CD4-positive, alpha-beta T cell treated with Interleukin-17A for 1 hour (primary cell): ENCODE results near the gene FCRL4.
A peak's percentile ranks its signal among the peaks of the same experiment; 100 is the strongest.

Experiments
- DNase-seq: peaks from one replicate; pipeline ENCODE4 v3.0.0-alpha.2; 2020

The FCRL4 gene

DNA sequence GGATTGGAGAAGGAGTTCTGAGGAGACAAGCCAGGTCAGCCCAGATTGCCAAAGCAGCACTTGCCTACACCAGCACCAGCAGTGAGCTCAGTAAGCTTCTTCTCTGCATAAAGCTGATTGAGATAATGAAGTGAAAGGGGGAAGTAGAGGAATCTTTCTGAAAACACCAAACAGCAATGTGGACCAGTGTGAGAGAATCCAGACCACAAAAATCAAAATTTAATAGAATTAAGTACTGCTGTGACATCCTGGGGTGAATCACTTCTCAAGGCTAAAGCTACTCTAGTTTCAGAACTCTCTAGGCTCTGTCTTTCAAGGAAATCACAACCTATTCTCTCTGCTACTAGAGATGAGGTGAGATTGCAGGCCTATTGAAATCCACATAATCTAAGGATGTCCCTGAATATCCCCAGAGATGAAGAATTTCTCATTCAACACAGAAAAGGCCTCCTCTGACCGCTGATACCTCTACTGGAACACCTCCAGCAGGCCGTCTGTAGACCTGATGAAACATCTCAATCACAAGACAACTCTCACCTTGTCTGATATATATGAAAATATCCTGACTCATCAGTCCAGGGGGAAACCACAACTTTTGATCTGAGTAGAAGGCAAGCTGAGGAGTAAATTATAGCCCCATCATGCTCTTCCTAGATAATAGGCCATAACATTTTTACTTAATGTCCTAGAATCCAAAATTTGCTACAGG lies at the start of gene FCRL4:
Gene FCRL4, minus strand, starts transcription at position 127 of the 709 bp plus-strand sequence. CDS start 141 bp downstream, outside the sequence.
- DNase-seq, result no peak

DNA sequence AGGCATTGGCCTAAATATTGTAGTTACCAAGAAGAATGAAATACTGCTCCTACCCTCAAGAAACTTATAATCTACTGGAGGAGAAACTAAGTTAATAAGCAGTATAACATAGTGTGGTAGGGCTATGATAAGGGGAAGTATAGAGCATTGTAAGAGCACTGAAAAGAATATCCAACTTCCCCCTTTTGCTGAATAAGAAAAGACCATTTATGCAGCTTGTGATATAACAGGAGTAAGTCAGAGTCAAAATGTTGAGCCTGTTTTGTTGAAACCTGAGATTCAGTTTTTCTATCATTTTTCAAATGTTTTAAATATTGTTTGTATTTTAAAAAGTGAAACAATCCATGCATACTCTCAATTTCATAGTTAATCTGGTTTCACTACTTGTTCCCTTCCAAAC lies 48.3 kb upstream of the FCRL4 start:
- DNase-seq, result no peak

DNA sequence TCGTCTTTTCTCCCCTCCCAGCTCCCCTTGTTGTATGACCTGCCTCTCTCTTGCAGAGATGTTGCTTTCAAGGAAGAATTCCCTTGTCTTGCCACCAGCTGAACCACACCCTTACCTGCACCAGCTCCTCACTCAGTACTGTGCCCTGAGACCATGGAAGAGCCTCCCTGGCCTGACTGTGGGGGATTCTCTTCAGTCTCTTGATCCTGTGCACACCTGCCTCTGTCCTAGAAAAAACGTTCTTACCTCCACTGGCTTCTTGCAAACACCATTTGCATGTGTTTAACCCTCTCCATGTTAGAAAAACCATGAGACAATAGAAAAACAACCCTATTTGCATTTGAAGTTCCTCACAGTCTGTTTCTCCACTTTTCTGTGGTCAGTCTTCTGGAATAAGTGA lies 43.3 kb upstream of the FCRL4 start:
- no peak for DNase-seq

DNA sequence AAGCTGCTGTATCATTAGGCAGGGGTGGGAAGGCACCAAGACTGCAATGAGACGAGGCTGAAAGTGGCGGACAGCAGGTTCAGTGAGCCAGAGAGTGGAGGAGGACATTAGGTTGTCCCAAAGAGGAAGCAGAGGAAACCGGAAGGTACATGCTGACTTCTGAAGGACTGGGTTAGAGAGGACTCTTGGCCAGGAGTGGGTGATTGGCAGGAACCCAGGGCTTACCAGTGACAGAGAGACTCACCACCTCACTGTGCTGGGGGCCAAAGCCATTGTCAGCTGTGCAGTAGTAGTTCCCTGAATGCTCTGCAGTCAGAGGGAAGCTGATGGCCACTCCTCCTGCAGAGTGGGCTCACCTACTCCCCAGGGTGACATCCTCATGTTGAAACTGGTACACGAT lies 41.9 kb upstream of the FCRL4 start:
- no peak for DNase-seq

DNA sequence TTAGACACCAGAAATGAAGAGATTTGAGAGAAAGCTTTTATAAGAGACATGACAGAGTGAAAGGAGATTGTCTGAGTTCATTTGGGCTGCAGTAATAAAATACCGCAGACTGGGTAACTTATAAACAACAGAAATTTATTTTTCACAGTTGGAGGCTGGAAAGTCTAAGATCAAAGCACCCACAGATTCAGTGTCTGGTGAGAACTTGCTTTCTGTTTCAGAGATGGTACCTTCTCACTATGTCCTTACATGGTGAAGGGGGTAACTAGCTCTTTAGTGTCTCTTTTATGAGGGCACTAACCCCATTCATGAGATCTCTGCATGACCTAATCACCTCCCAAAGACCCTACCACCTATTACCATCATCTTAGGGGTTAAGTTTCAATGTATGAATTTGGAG lies 30.9 kb upstream of the FCRL4 start:
- peak; percentile 40 for DNase-seq

DNA sequence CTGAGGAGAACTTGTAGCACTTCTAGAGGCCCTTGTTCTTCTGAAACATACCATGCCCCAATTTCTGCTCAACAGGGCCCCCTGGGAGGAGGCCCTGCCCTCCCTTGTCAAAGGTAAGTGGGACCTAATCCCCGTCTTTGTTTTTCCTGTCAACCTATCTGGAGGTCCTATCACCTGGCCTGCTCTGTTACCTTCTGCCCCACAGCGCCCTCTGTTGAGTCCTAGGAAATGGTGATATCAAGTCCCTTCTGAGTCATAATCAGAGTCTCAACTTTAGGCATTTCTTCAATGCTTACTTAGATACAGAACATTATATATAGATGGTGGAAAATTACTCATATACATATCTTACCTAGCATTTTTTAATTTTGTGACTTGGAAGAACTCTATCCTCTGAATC lies 28.2 kb upstream of the FCRL4 start:
- peak; percentile 5 for DNase-seq

DNA sequence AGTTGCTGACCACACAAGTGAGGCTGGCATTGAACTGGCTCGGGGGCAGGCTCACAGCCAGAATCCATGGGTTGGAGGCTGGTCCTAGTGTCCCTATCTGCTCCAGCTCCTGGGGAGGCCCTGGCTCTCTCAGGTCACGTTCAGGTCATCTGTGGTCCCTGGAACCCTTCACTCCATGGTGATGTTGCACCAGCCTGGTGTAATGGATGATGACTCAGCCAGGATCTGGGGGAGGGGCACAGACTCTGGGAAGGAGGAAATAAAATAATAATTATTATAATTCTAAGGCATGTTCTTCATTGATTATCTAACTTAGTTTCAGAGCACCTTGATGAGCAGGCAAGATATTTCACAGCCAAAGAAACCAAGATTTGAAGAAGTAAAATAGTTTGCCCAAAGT lies 26.6 kb upstream of the FCRL4 start:
- DNase-seq, result no peak

DNA sequence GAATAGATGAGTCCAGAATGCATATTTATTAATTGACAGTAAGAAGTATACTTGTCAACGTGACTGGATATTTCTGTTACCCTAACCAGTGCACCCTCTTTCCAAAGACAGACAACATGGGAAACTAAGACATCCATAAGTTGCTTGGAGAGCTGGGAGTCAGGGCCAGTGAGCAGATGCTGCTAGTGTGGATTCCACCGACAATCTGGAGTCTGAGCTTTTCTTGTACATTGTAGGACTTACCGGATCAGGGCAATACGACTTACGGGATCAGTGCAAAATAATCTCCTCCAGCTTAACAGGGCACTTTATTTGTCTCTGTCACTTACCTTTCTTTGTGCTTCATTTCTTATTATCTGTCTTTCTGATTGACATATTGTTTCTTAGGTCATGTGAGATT lies 24.6 kb upstream of the FCRL4 start:
- DNase-seq, result no peak

DNA sequence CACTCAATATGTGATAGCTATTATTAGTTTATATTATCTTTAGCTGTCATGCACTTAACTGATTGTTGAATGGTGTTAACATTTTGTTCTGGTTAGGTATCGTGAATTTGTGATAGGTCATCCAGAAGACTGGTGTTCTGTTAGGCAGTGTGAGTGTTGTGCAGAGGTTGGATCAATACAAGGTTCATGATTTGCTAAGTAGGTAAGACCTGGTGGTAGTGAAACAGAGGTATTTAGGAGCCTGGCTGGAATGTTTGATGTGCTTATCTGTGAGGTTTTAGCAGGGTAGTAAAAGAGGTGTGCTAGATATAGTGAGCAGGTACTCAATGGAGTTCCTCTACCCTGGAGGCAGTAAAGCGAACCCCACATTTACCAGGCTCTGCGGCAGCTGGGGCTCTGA lies 20.3 kb upstream of the FCRL4 start:
- DNase-seq, result no peak

DNA sequence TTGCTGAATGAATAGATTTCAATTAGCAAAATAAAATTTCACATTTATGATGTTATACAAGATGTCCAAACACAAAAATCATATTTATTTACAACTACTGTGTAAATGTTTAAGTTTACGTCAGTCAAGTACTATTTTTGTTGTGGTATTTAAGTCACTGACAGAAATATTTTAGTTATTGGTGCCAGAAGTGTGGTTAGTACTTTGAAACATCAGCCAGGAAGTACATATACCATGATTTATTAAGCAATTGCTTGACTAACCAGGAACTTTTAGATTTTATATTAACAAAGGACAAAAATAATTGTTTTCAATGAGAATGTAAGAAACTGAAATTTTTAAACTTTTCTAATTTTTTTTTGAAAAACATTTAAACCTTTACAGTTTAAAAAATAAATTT lies 2.4 kb upstream of the FCRL4 start:
- no peak for DNase-seq

DNA sequence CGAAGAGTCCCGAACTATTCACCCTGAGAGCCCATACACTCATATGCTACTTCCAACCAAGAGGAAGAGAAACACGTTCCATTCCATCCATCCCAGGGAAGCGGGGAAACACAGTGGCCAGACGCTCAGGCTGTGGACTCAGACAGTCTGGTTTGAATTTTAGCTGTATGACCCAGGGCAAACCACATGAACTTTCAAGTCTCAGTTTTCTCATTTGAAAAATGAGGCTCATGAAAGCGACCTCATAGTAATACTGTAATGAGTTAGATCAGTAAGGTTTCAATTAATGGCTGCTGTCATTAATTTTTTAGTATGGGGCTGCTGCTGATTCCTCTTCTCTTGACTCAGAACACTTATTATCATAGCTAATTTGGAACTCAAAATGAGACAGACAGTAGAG lies 1.5 kb downstream of the FCRL4 start:
- DNase-seq, result no peak

DNA sequence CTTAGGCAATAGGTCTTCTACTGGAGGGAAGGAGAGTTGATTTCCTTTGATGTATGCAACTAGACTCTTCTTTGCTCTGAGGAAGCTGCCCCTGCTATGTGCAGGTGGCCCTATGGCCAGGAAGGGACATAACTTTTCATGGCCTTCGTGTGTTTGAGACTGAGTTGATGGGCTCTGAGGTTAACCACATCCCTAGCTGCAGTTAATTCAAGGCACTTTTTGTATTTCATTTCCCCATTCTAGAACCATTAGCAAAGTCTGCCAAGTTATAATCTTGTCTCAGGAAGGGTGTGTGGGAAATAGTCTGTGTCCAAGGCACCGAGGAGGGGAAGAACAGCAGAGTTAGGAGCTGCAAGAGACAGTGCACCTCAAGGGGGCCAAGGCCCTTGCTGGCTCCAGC lies 2.5 kb downstream of the FCRL4 start:
- no peak for DNase-seq

DNA sequence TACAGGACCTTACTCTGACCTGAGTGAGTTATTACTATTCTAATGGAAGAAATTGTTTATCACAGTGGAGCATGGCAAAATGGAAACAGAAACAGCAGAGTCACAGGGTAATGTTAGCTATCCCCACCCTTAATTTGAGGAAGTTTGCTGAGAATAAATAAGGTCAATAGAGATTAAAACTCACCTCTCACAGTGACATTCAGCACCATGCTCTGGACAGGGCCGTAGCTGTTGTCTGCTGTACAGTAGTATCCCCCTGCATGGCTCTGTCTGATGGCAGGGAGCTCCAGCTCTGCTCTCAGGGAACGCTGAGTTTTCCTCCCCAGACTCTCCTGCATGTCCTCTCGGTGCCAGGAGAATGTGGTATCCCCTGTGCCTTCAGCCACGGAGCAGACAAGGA lies 11.9 kb downstream of the FCRL4 start:
- no peak for DNase-seq

DNA sequence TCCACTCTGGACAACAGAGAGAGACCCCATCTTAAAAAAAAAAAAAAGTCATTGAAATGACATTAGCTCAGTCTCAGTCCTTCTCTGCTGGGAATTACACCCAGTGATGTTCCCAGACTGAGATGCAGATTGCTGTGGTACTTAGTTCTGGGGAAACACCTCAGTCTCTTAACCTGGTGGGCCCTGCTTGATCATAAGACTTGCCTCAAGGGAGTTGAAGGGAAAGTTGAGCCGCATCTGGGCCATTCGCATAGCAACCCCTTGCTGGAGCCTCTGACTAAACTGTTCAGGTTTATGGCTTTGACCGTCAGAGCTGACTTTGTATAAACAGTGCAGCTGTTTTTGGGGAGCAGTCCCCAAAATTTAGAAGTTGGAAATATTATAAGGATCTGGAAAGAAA lies 13.4 kb downstream of the FCRL4 start:
- DNase-seq, result no peak

DNA sequence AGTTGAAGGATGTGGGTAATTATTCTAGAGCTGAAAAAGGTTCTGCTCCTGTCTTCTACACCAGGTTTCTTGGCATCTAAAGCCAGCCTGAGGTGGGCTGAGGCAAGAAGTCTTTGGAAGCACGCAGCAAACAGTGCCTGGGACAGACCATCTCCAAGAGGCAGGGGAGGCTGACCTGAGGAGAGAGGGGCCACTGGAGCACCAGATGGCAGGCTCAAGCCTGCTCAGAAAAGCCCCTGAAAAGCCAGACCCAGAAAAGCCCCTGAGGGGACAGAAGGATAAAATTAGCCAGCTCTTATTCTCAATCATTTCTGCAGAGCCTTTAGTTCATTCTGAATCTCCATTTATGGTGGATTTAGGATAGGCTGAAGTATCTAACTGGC lies 17.1 kb downstream of the FCRL4 start:
- no peak for DNase-seq

DNA sequence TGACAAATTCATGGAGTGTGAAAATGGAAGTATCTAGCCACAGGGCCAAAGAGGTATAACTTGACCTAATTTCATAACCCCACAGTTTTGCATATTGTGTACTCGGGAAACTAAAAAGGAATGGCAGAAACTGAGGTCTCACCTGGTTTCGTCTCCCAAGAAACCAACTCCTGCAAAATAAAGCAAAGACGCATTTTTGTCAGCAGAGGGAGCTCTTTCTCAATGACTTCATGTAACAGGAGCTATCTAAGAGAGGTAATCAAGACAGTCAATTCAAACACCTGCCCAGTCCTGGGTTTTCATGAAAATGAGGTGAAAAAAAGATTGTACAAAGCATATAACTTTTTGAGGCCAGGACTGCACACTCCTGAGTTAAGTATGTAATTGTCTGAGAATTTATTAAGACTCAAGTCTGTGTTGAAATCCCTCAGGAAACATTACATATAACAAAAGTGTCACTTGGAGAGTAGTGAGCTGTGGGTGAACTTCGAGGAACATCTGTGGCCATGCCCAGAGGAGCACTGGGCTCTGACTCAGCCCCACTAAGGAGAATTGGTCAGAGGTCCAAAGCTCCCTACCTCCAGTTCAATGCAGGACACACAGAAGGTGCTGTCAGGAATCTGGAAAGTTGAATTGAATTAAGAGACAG lies 17.6 kb downstream of the FCRL4 start:
- peak; percentile 62 for DNase-seq

DNA sequence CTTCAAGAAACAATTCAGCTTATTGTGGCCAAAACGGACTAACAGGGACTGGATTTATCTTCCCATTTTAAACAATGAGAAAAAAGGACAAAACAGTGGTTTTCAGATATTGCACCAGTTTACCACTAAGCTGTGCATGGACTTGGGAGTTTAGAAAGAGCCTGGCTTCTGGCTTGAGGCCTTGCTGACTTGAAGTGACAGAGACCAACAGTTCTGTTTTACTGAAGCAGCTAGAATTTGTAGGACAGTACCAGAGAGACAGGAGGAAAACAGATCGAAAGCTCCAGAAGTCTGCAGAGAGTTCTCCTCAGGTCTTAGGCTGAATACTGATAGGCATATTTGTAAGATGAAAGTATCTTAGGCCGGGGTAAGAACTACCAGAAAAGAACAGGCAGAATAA lies 20.5 kb downstream of the FCRL4 start:
- no peak for DNase-seq

DNA sequence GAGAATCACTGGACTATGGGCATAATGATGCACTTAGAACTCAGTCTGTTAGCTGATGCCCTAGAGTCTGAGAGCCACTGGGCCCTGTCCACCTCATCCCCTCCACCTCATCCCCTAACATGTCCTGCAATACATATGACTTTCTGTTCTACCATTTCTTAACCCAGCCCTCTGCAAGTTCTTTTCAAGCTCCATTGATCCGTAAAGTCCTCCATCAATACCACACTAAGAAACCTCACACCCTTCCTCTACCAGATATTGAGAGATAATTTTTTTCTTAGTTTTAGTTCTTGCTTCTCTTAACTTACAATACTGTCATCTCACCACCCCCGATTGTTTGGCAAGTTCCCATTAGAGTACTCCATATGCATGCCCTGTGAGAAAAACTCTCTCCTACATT lies 22.1 kb downstream of the FCRL4 start:
- DNase-seq, result no peak

DNA sequence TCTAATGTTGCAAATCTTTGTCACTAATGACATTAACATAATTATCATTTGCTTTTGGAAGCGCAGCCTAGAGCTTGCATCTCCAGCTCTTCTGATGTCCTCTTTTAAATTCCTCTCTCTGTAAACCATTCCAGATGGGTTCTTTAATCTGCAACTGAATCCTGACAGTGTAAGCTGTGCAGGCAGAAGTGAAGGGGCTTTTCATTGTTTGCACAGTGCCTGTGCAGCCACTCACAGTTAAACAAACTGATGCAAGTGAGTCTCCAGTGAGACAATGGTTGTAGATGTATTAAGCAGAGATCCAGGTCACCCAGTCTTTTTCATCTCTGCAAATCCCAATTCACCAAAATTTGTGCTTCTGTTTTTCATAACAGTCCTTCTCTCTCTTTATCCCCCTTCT lies 23.0 kb downstream of the FCRL4 start:
- no peak for DNase-seq

DNA sequence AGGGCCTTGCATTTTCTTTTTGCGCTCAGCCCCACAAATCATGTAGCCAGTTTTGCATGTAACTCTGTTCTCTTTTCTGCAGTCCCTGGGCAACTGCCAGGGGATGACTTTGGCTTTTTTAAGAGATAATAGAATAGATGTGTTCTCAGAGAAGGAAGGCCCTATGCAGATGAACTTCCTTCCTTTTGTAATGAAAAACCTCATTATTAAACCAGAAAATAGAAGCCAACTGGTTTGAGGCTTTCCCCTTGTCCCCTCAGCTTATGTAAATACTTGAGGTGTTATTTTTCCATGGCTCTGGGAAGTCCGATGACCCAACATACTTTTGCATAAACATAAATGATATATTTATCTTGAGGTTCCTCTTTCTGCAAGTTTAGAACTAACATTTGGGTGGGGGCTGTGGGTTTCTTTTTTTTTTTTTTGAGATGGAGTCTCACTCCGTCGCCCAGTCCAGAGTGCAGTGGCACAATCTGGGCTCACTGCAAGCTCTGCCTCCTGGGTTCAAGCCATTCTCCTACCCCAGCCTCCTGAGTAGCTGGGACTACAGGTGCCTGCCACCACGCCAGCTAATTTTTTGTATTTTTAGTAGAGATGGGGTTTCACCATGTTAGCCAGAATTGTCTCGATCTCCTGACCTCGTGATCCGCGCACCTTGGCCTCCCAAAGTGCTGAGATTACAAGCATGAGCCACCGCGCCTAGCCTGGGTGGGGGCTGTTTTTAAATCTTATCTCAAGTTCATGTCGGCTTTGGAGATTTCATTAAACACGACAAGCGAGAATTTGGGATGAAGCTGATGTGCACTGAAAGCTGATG lies 31.2 kb downstream of the FCRL4 start:
- no peak for DNase-seq

DNA sequence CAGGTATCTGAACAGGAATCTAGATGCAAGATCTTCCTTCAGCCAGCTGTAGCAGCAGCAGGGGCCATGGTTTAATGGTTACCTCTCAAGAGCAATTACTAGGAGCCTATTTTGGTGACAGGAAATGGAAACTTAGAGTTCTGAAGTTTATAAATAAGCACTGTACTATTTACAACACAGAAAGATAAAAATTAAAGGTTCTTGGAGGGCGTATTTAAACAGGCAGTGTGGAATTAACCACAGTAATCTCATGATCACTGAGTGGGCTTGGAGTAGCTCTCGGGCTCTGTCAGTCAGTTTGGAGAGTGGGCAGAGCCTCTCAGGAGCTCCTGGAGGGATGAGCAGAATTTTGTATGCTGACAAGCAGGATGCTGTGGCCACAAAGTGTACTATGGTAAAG lies 35.4 kb downstream of the FCRL4 start:
- no peak for DNase-seq

DNA sequence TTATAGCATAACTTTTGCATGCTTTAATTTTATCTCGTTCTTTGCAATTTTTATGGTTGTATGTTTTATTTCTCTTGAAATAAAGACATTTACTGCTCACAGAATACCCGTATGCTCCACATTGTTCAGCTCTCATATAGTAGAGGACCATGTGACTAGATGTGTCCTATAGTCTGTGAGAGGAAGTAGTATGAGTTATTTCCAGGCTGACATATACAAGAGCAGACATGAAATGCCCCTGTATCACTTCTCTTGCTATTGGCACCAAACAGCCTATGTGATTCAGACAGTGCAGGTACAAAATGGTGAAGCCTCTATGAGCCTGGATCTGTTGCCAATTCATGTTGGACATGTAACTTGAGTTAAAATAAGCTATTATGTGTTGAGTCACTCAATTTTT lies 39.8 kb downstream of the FCRL4 start:
- DNase-seq, result no peak

DNA sequence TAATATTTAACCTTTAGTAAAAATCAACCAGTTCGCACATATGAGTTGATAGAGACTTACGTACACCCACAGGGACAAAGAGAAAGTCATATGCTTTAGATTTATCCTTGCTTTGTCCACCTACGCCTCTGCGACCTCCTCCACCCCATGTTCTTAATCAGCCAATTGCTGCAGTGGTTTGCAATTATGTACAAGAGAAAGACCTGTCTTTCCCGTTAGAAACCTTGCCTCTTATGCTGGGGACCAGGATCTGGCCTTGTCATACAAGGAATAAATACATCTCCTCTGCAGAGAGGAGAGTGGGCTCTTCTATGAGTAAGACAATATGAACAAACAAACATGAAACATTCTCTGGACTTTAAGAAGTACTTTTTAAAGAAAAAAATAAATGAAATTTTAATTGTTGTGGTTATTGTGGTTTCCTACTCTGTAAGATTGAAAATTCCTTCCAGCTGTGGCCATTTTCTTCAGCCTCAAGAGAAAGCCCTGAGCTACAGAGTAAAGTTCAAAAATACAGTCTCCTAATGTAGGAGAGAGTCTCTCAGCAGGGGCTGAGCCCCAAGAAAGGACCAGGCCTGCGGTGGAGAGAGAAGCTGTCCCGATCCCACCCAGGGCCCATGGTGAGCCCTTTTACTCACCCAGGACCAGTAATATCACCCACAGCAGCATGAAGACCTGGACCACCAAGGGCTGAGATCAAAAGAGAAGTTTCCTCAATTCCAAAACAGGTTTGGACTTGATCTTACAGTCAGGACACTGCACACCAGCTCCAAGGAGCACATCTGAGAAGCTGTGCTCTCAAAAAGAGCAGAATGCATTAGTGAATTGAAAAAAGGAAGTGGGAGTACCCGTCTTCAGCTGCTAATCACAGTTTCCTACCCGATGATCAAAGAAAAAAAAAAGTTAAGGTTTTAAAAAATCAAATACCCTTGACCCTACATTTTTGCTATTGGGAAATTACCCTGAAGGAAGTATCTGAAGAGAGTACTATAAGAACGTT lies 45.9 kb downstream of the FCRL4 start, which contains the start of gene FCRL5:
Gene FCRL5, minus strand, starts transcription at position 822 of the 1,000 bp plus-strand sequence. Its CDS starts 153 bp downstream, at position 669.
- DNase-seq, result no peak
